HL-60 (cell line): Measurements from ENCODE around the gene TADA2B.

Experiments used
- DNase-seq, 2 experiments: peaks; one replicate each; pipeline ENCODE4 v3.0.0-alpha.2; 2010 to 2020; ENCODE audit warnings: low read depth in 1 of 2, low spot score in 1 of 2
- H3K27ac ChIP-seq: fragments of 250-450 bp; sonication (Bioruptor Pico); replicated peaks from 2 replicates; pipeline ENCODE4 v1.5.1; 2020; ENCODE audit warnings: mild to moderate bottlenecking, moderate library complexity
- H3K27me3 ChIP-seq: fragments of 250-450 bp; sonication (Bioruptor Pico); 2 replicates; pipeline ENCODE4 v1.5.1; 2021; ENCODE audit warnings: mild to moderate bottlenecking, moderate library complexity; ENCODE audit not compliant: insufficient read depth, poor library complexity, severe bottlenecking
- H3K4me3 ChIP-seq: replicated peaks from 2 replicates; pipeline ENCODE4 v1.5.1; 2011; ENCODE audit warnings: mild to moderate bottlenecking, control low read depth, low read length; ENCODE audit not compliant: insufficient read depth
- CTCF ChIP-seq: IDR thresholded peaks from one replicate; pipeline ENCODE4 v1.5.1; 2011; ENCODE audit warnings: low read length, control low read depth, inconsistent platforms; ENCODE audit not compliant: insufficient read depth
- GABPA ChIP-seq: IDR thresholded peaks from 2 replicates; pipeline ENCODE4 v1.6.1; 2012; ENCODE audit warnings: low read depth
- POLR2AphosphoS5 ChIP-seq: IDR thresholded peaks from 2 replicates; pipeline ENCODE4 v1.6.1; 2012; ENCODE audit warnings: low read depth
- REST ChIP-seq: IDR thresholded peaks from 2 replicates; pipeline ENCODE4 v1.6.1; 2012; ENCODE audit warnings: low read depth; ENCODE audit not compliant: insufficient replicate concordance
- SPI1 ChIP-seq: IDR thresholded peaks from 2 replicates; pipeline ENCODE4 v1.6.1; 2012; ENCODE audit warnings: low read depth, mild to moderate bottlenecking, borderline replicate concordance

The TADA2B gene

GRCh38 chr4:7021355-7021754 is 21.8 kb upstream of the TADA2B start:
- no peak for TF ChIP-seq REST
- TF ChIP-seq SPI1, result no peak
- no peak for TF ChIP-seq POLR2AphosphoS5
- TF ChIP-seq GABPA, result no peak
- TF ChIP-seq CTCF, result no peak
- no peak for DNase-seq
- Histone ChIP-seq H3K4me3 (no peak overlapping the region), H3K27ac (no peak overlapping the region), H3K27me3 (no peaks in the 10 kb centered on the region)

GRCh38 chr4:7021930-7022664 is 21.1 kb upstream of the TADA2B start:
- Histone ChIP-seq H3K4me3 (no peak overlapping the region), H3K27ac (no peak overlapping the region), H3K27me3 (no peaks in the 10 kb centered on the region)
- no peak for DNase-seq
- no peak for TF ChIP-seq POLR2AphosphoS5
- no peak for TF ChIP-seq GABPA
- TF ChIP-seq CTCF, result no peak
- no peak for TF ChIP-seq SPI1
- no peak for TF ChIP-seq REST

GRCh38 chr4:7023486-7023885 is 19.7 kb upstream of the TADA2B start:
- no peak overlapping the region for H3K27ac ChIP-seq
- no peak overlapping the region for H3K4me3 ChIP-seq
- H3K27me3 ChIP-seq, result no peaks in the 10 kb centered on the region
- DNase-seq, result no peak
- TF ChIP-seq SPI1 (no peak), GABPA (no peak)

GRCh38 chr4:7023901-7024300 is 19.3 kb upstream of the TADA2B start:
- Histone ChIP-seq H3K27me3 (no peaks in the 10 kb centered on the region), H3K27ac (no peak overlapping the region), H3K4me3 (no peak overlapping the region)
- DNase-seq, result no peak
- TF ChIP-seq REST (no peak), SPI1 (no peak), CTCF (no peak), GABPA (no peak), POLR2AphosphoS5 (no peak)
